GM19193 (cell line): ENCODE data around the gene KCMF1.

ENCODE experiments used
- POLR2A ChIP-seq: IDR thresholded peaks from 4 replicates; pipeline ENCODE4 v1.6.1; 2011; ENCODE audit not compliant: insufficient read depth, insufficient read length; ENCODE audit errors: extremely low read depth

KCMF1 gene

GRCh38 chr2:85019121-85019520 is 48.2 kb downstream of the KCMF1 start:
- no peak for TF ChIP-seq POLR2A

- no peak for TF ChIP-seq POLR2A
Measured at GRCh38 chr2:85022232-85022631, 51.3 kb downstream of the KCMF1 start.

GRCh38 chr2:85024372-85025047 is 53.5 kb downstream of the KCMF1 start:
- TF ChIP-seq POLR2A = no peak

GRCh38 chr2:85032621-85033020 is 61.7 kb downstream of the KCMF1 start:
- no peak for TF ChIP-seq POLR2A

GRCh38 chr2:85033388-85033787 is 62.4 kb downstream of the KCMF1 start:
- no peak for TF ChIP-seq POLR2A

- TF ChIP-seq POLR2A = no peak
Measured at GRCh38 chr2:85034158-85034557, 63.2 kb downstream of the KCMF1 start.

- TF ChIP-seq POLR2A = no peak
Measured at GRCh38 chr2:85037622-85038021, 66.7 kb downstream of the KCMF1 start.

GRCh38 chr2:85042330-85042729 is 71.4 kb downstream of the KCMF1 start:
- no peak for TF ChIP-seq POLR2A

- TF ChIP-seq POLR2A = no peak
Measured at GRCh38 chr2:85048534-85048933, 77.6 kb downstream of the KCMF1 start.

- TF ChIP-seq POLR2A = no peak
Measured at GRCh38 chr2:85049236-85049635, 78.3 kb downstream of the KCMF1 start.

GRCh38 chr2:85053802-85054201 is 82.8 kb downstream of the KCMF1 start:
- TF ChIP-seq POLR2A = no peak

- TF ChIP-seq POLR2A = no peak
Measured at GRCh38 chr2:85057226-85057962, 86.4 kb downstream of the KCMF1 start.

GRCh38 chr2:85061896-85062295 is 90.9 kb downstream of the KCMF1 start:
- no peak for TF ChIP-seq POLR2A

- no peak for TF ChIP-seq POLR2A
Measured at GRCh38 chr2:85062565-85062964, 91.6 kb downstream of the KCMF1 start.

GRCh38 chr2:85063981-85064599 is 93.1 kb downstream of the KCMF1 start:
- TF ChIP-seq POLR2A = no peak
